ENCODE data around the gene PSMB10.
"Not testable (repeated sequence)": the region's sequence is repeated elsewhere in the genome, so short reads cannot be mapped to it uniquely, and the experiment has no call there.

PSMB10 gene

DNA sequence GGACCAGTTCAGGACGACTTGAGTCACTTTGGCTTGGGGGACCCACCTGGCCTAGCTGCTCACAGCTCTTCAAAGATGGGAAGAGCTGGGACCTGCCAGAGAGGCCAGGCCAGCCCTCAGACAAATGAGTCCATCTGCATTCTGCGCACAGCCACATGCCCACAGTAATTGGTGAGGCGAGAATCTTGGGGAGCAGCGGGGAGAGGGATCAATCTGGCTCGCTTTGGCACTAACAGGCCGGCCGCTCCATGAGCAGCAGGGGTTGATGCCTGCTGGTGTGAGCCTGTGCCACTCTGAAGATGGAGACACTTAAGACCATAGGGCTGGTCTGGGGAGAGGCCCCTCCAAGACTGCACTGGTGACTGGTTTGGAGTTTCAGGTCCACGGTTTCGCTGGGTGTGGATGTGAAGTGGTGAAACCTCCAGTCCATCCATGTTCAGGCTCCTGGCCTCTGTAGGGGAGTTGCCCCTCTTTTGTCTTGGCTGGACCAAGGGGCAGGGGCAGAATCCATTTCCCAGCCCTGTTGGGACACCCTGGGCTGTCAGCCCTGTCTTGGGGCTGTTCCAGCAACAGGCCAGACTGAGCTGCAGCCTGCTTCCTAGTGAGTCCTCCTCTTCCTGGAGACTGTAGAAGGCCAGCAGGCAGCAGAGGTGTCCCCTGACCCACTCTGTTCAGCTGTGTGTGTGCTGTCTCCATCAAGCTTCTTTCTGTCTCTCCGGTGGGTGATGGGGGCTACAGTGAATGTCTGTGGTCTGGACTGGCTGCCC lies 12.3 kb downstream of the PSMB10 start:
- no peak for DNase-seq

DNA sequence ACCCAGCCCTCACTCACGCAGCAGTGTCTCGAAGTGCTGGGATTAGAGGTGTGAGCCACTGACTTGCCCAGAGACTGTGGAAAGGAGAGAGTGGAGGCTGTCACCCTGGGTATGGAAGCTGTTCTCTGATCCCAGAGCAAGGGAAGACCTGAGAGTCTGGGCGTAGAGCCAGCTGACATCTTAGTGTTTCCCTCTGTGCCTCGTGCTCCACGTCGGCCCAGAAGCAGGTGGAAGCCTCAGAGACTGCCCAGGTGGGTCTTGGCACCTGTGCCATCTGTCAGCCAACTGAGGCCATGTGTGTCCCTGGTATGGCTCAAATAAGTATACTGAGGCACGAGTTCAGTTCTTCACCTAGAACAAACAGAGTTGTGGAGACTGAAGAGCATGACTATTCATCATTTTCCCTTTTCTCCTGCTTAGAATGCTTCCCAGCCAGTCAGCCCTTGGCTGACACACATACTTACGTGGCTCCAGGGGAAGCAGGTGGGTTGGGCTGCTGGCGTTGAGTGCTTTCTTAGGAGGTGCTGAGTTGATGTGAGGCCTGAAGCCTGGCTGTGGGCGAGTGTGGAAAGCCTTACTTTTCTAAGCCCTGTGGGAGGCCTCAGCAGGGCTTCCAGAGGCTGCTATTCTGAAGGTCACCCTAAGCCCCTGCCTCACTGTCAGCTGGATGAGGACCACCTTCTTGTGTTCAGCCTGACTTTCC lies 13.1 kb downstream of the PSMB10 start:
- peak; percentile 80 for DNase-seq

DNA sequence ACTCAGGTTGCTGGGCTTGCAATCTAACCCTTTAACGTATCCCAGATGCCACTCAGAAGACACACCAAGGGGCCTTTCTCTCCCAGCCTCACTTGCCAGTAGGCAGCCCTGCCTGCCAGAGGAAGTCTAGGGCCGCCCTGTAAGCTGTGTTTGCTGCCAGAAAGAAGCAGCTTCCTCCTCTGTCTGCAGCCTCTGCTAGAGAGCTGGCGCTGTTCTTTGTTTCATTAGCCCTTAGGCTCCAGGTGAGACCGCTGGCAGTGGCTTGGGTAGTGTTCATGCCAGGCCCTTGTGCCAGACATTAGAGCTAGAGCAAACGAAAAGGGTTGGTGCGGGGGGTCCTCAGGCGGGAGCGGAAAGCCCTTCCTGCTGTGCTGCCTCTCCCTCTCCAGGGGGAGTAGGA lies 13.9 kb downstream of the PSMB10 start:
- DNase-seq, result peak; percentile 90

DNA sequence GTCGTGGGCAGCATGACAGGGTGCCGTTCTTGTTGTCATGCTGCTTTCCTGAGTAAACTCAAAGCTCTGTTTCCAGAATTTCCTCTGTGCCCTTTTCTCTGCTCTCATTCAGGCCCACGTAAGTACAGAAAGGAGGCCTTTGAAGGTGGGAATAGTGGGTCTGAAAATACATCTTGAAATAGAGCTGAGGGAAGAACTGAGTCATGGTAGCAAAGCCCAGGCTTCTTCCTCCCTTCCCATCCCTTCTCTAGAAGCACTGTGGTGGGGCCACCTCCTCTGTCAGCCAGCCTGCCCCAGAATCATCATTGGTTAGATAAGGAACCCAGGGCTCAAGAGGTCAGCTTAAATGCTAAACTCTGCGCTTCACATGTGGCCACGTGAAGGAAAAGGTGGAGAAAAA lies 14.4 kb downstream of the PSMB10 start:
- DNase-seq, result no peak

DNA sequence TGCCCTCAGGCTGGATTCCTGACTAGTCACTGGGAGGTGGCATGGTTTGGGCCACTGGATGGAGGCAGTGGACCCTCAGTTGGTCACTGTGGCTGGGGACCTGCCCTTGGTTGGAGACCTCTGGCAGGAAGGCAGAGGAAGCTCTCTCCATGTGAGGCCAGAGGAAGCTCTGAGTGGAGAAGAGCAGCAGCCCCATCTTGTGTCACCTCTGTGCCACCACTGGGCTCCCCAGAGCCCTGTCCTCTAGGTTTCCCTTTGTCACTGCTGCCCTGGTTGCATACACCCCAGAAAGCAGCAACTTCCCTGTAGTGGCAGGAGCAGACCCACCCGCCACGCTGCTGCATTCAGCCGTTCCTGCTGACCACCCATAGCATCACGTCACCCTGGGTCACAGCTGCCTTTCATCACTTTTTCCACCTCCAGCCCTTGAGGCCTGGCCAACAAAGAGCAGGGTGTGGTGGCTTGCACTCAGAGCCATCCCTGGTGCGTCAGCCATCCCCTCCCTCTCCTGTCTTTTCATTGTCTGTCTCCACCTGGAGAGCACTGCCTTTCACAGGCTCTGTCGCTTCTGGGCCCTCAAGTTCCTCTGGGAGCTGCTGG lies 16.9 kb downstream of the PSMB10 start:
- DNase-seq, result no peak

DNA sequence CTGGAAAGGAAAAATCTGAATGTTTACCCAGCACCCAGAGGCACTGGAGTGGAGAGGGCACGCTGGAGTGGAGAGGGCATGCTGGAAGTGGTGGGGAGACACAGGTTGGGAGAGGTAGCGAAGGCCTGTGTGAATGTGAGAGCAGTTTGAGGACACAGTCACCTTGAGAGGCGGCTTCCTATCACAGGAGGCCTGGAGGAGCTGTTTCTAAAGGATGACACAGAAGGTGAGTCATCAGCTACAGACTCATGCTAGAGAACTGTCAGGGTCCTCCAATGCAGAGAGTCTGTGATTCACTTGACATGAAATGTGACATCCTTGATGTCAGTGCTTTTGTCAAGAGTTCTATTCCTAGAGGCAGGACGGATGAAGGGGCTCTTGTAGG lies 18.8 kb downstream of the PSMB10 start:
- no peak for DNase-seq

DNA sequence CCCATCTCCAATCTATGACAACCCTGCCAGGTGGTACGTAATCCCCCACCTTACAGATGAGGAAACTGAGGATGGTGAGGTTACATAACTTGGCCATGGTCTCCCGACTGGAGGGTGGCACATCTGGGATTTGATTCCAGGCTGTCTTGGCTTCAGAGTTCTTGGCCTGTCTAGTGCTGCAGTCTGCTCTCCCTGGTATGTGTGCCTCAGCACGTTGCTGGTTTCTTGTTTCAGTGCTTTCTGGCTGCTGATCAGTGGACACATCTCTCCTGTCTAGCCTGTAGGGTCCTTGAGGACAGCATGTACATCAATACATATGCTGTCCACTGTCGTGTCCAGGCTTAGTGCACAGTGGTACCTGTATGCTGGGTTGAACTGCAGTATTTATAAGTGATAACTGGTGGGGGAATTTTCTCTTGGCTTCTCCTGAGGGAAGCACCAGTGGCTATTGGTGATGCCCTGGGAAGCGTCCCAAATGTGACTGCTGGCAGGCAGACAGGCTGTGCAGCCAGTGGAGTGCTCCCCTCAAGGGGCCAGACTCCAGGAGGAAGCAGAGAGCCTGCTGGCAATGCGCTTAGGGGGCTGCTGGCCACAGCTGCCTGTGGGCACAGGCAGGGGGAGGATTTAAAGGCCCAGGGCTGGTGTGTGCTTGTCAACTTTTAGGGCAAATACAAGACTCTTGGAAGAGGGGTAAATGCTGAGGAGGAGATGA lies 19.4 kb downstream of the PSMB10 start:
- no peak for DNase-seq

DNA sequence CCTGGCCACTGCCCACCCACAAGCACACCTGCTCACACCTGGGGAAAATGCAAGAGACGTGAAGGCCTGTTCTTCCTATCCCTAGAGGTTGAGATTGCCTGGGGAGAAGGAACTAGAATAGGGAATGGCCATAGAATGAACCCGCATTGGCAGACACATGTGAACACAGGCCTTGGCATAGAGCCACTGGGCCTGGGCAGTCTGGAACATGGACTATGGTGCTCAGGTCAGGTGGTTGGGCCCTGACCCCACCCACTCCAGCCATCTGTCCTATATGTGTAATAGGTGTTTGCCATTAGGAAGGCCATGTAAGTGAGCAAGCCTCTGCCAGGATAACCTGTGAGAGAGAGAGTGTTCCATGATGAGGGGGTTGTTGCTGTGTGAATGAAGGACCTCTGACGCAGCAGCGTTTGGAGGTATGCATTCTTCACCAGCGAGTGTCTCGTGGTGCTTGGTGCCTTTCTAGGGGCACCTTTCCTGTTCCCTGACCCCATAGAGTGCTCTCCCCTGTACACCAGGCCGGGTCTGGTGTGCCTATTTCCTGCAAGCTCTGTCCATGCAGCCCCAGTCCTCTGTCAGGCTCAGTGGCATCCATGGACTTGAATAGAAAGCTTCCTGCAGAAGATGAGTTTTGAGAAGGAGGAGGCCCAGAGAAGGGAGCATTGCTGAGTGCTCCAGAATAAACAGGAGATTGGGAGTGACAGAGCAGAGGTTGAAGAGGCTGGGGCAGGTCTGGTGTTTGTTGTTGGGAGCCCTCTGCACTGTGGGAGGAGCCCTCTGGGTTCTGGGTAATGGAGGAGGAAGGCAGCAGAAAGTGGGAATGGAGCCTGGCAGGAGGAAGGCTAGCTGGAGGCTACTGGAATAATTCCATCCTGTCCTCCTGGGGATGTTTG lies 20.6 kb downstream of the PSMB10 start:
- DNase-seq, result no peak

DNA sequence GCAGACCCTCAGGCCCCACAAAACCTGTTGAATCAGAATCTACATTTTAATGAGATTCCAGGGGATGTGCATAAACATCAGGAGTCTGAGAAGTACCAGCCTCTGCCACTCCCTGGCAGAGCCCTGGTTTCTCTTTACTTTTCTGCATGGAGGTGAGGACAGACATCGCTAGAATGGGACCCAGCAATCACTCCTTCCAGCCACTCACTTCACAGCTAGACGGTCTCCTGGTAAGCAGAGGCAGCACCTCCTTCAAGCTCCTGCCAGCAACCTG lies 21.2 kb downstream of the PSMB10 start:
- not testable (repeated sequence) for DNase-seq

DNA sequence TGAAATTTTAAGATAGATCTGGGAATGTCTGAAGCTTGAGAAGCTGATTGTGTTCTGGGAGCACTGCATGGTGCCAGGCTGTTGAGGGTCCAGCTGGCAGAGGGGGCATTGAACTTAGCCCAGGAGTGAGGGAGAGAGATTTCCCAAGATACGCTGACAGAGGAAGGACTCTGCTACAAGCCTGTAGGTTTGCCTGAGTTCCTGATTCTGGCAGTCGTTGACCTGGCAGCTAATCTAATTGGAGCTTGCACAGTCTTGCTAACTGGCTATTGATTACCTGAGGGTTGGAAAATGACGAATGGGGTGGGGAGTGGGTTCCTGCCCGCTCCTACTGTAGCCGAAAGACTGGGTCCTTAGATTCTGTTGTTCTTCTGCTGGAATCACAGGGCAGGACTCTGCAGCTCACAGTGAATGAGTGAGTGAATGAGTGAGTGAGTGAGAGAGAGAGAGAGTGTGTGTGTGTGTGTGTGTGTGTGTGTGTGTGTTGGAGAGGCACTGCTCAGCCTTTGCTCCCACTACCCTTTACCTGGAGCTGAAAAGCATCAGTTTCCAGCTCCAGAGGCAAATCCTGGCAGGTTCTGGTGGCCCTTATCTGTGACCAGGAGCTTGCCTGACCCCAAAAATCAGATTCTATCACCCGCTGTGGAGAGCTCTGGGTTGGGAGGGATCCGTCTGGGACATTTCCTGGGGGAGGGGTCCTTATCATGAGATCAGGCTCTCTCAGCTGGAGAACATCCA lies 21.7 kb downstream of the PSMB10 start:
- no peak for DNase-seq

DNA sequence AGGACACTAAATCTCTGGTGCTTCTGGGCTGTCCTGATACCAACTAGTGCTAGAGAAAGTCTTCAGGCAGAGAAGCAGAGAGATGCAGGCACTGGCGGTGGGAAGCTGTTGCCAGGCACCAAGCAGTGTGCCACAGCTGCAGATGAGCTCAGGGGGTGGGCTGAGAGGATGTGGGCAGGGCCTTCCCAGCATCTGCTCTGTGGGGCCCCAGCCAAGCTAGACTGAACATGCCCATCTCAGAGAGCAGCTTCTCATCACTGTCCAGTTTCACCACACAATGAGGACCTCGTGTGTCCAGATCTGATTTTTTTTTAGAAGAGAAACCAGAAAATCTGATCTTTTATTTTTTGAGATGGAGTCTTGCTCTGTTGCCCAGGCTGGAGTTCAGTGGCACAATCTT lies 26.5 kb downstream of the PSMB10 start:
- DNase-seq, result peak; percentile 77

DNA sequence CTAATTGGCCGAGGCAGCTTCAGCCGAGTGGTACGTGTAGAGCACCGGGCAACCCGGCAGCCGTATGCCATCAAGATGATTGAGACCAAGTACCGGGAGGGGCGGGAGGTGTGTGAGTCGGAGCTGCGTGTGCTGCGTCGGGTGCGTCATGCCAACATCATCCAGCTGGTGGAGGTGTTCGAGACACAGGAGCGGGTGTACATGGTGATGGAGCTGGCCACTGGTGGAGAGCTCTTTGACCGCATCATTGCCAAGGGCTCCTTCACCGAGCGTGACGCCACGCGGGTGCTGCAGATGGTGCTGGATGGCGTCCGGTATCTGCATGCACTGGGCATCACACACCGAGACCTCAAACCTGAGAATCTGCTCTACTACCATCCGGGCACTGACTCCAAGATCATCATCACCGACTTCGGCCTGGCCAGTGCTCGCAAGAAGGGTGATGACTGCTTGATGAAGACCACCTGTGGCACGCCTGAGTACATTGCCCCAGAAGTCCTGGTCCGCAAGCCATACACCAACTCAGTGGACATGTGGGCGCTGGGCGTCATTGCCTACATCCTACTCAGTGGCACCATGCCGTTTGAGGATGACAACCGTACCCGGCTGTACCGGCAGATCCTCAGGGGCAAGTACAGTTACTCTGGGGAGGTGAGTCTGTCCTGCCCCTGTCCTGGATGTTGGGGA lies 27.5 kb downstream of the PSMB10 start:
- DNase-seq, result no peak

DNA sequence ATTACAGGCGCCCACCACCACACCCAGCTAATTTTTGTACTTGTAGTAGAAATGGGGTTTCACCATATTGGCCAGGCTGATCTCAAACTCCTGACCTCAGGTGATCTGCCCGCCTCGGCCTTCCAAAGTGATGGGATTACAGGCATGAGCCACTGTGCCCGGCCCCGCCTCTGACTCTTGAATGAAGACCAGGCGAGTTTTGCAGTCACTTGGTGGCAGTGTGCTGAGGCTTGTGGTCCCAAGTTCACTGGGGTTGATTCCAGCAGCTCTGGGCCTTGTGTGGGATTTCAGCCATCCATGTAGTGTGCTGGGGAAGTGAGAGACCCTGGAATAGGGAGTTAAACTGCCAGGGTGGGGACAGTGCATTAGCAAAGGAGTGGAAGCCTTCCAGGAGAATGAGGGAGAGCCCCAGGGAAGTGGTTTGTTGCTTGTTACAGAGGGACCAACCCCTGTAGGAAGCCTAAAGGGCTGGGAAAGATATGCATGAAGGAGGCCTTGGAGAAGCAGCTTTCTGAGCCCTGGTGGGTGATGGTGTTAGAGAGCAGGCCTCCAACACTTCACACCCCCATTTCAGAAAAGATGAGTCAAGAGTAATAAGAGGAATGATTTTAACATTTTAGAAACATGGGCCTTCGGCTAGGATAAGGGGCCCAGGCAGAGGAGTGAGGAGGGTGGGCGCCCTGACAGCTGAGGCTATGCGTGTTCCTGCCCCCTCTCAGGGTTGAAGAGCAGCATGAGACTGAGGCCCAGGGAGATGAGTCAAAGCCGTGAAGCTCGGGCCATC lies 29.1 kb downstream of the PSMB10 start:
- DNase-seq, result no peak

DNA sequence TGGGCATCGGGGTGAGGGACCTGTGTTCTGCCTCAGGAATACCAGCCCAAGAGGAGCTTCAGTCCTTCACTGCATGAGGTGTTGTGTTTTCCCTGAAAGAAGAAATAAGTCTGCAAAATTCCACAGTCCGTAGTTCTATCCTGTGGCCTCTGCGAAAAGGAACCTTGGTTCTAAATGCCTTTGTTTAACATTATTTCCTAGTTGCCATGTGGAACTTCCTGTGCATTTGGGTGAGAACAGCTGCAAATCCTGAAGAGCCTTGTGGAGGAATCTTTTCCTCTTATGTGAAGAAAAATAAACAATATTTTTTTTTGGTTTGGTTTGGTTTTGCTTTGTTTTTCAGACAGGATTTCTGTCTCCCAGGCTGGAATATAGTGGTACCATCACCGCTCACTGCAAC lies 33.8 kb downstream of the PSMB10 start:
- DNase-seq, result no peak

DNA sequence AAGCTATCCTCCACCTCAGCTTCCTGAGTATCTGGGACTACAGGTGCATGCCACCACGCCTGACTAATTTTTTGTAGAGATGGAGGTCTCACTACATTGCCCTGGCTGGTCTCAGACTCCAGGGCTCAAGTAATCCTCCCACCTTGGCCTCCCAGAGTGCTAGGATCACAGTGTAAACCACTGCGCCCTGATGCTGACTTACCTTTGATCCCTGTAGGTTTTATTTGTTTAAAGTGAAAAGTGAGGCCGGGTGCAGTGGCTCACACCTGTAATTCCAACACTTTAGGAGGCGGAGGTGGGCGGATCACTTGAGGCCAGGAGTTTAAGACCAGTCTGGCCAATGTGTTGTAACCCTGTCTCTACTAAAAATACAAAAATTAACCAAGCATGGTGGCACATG lies 34.9 kb downstream of the PSMB10 start:
- no peak for DNase-seq

DNA sequence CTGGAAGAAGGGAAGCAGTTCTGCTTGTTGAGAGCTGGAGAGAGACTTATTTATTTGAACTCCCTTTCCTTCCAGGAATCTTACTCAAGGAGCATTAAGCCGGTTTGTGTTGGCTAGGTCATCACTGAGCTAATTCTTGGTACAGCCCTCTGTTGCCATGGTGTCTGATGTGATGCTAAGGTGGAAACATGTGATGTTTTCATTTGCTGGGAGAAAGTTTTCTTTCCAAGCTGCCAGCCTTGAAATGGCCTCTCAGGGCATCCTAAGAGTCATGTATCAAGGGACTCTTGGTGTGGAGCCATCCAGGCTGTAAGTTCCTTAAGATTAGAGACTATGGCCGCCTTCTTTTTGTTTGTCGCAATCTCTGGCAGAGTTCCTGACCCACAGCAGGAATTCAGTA lies 39.4 kb downstream of the PSMB10 start:
- no peak for DNase-seq

DNA sequence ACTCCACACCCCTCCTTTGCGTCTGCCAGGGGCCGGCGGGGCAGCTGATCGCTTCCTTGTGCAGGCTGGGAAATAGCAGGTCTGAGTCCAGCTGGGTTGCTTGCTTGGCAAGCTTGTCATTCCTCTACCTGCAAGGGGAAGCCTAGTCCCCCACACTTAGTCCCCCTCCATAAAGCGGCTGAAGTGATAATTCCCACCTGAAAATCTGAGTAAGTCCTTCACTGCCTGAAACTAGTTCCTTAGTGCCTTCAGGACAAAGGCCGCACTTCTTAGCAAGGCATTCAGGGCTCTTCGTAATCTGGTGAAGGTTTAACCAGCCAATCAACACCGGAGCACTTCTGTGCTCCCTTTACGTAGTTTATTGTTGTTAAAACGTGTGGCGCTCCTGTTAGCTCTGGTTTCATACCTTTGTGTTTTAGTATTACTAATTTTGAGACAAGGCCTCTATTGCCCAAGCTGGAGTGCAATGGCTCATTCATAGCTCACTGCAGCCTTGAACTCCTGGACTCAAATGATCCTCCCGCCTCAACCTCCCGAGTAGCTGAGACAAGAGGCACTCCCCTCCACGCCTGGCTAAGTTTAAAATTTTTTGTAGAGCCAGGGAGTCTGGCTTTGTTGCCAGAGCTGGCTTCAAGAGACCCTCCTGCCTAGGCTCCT lies 42.8 kb downstream of the PSMB10 start:
- DNase-seq, result no peak

DNA sequence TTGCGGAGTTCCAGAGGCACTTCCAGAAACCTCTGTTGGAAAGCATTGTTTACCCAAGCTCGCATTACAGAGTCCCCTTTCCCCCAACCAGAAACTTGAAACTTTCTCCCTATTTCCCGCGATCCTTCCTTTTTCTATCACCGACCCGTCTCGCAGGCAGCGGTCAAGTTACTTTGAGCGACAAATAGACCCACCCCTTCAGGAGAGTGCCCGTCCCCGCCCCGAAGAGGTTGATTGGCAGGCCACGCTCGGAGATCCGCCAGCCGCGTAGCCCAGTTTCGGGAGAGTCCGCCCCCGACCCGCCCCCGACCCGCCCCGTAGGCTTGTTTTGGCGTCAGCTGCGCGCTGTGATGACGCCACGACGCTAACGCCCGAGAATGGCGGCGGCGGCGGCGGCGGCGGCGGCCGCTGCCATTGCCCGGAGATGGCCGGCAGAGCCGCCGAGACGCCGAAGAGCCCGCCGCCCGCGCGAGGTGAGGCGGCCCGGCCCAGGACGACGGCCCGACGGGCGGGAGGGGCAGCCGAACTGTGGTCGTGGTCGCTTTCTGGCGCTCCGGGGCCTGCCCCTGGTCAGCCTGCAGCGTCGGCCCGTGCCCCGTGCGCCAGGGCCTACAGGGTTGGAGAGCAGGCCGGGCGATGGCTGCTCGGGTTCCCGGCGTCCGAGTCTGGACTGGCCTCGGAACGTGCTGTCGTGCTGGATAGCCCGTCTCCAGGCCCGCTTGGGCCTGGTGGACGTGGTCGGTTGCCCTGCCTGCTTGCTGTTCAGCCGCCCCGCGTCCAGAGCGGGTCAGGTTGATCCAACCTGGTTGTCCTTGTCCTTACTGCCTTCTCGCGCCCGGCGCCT lies 43.5 kb downstream of the PSMB10 start, which contains the start of gene PSKH1:
TSS of gene PSKH1 (plus strand) at position 356 of the 844 bp plus-strand sequence. CDS start 15,496 bp downstream, outside the sequence.
- DNase-seq, result peak; percentile 96

DNA sequence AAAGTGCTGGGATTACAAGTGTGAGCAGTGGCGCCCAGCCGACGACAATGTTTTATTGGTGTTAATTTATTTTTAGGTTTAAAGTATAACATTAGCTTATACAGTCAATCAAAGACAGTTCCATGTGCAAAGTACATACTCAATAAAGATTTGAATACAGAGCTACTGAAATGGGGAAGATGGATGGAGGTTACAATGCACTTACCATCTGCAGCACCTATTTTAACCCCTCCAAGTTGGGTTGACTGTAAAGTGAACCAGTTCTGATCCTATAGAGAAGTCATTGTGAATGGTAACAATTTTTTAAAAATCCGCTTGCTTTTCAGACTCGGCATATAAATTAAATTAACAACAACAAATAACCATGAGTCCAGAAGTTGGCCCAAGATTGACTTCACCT lies 44.3 kb downstream of the PSMB10 start:
- no peak for DNase-seq

All from COR-L47 (cell line).